H1 (cell line): ENCODE measurements around the gene CYP17A1. TPM values are rescaled to one million over a fixed set of nuclear protein-coding genes. Genes with fewer than 3 reads are reported as not detected.

Experiments
- CBX5 ChIP-seq: fragments of 300-800, 300-1000 bp; sonication (generic); IDR thresholded peaks from 2 replicates; pipeline ENCODE4 v1.7.1; 2016; ENCODE audit warnings: antibody characterized with exemption, low read length, low read depth
- HDAC6 ChIP-seq: IDR thresholded peaks from one replicate; pipeline ENCODE4 v1.7.1; 2012; ENCODE audit warnings: low read depth, mild to moderate bottlenecking, inconsistent platforms, low read length, moderate library complexity
- POU5F1 ChIP-seq: IDR thresholded peaks from 2 replicates; pipeline ENCODE4 v1.6.1; 2011; ENCODE audit warnings: low read depth, mild to moderate bottlenecking, low read length, moderate library complexity
- RBBP5 ChIP-seq: IDR thresholded peaks from 2 replicates; pipeline ENCODE4 v1.7.1; 2012; ENCODE audit warnings: low read depth, mild to moderate bottlenecking, inconsistent platforms, low read length, moderate library complexity, borderline replicate concordance
- SRF ChIP-seq: IDR thresholded peaks from 2 replicates; pipeline ENCODE4 v1.6.1; 2011; ENCODE audit warnings: mild to moderate bottlenecking, low read depth, low read length, moderate library complexity
- TAF1 ChIP-seq: IDR thresholded peaks from 2 replicates; pipeline ENCODE4 v1.6.1; 2011; ENCODE audit warnings: mild to moderate bottlenecking, low read depth, low read length
- polyA plus RNA-seq, 7 experiments: library from polyadenylated mRNA; depleted of rRNA in 3 of 7; stranded (reverse) in 5 of 7; unstranded in 2 of 7; fragments of >200 nt in 5 of 7; fragments of 200-250 nt in 2 of 7; gene quantifications; 1 replicate in 5 of 7; 2 replicates in 1 of 7; 4 replicates in 1 of 7; pipeline versions ENCODE4 v1.2.1 to v1.2.3, GENCODE V29; 2011 to 2013; ENCODE audit warnings: missing spikeins in 2 of 7, mixed read lengths in 2 of 7
- total RNA-seq: library from RNA; stranded (reverse); fragmentation: NEBNext Ultra II Directional; extraction: Animal tissue kit (Norgen Biotek cat#: 25700); gene quantifications from 2 replicates; pipeline ENCODE4 v1.2.1, GENCODE V29; 2021

CYP17A1 gene
- total and polyA plus RNA-seq, 2 of the 8 experiments (the other 6 are each of a cell fraction or from before 2014, with no cell fraction given) = not detected

- TF ChIP-seq RBBP5 (no peak), POU5F1 (no peak), SRF (no peak), CBX5 (no peak), HDAC6 (no peak), TAF1 (no peak)
These were observed 28.4 kb upstream of the CYP17A1 start (continued) for GRCh38 chr10:102865620-102866019.
